HG02981 (cell line): ENCODE results near the gene NEUROD1.
A peak's percentile ranks its signal among the peaks of the same experiment; 100 is the strongest.

ENCODE experiments used
- ATAC-seq: cut with Tn5 transposase; IDR thresholded peaks from one replicate; pipeline ENCODE4 v1.9.1; 2021; ENCODE audit warnings: mild to moderate bottlenecking, moderate library complexity; ENCODE audit not compliant: unreplicated experiment

Gene NEUROD1

GRCh38 chr2:181680937-181681811, 857 bp upstream of the NEUROD1 start:
- ATAC-seq, result no peak

GRCh38 chr2:181679544-181679979, 755 bp downstream of the NEUROD1 start:
- no peak for ATAC-seq

- ATAC-seq, result no peak
Measured at GRCh38 chr2:181678861-181679543, 1.3 kb downstream of the NEUROD1 start.

GRCh38 chr2:181677912-181678586, 2.3 kb downstream of the NEUROD1 start:
- ATAC-seq, result peak; percentile 40

- ATAC-seq, result no peak
Measured at GRCh38 chr2:181675254-181675653, 5.1 kb downstream of the NEUROD1 start.

GRCh38 chr2:181674461-181674860, 5.9 kb downstream of the NEUROD1 start:
- ATAC-seq, result no peak

GRCh38 chr2:181673173-181673572, 7.1 kb downstream of the NEUROD1 start:
- no peak for ATAC-seq

- peak; percentile 82 for ATAC-seq
Measured at GRCh38 chr2:181672255-181673008, 7.9 kb downstream of the NEUROD1 start.

GRCh38 chr2:181670632-181671031, 9.7 kb downstream of the NEUROD1 start:
- ATAC-seq, result no peak

- ATAC-seq, result no peak
Measured at GRCh38 chr2:181667234-181667633, 13.1 kb downstream of the NEUROD1 start.

- ATAC-seq, result no peak
Measured at GRCh38 chr2:181662287-181662686, 18.0 kb downstream of the NEUROD1 start.

GRCh38 chr2:181660181-181660580, 20.1 kb downstream of the NEUROD1 start:
- ATAC-seq, result no peak

- ATAC-seq, result no peak
Measured at GRCh38 chr2:181658444-181658843, 21.9 kb downstream of the NEUROD1 start.

- no peak for ATAC-seq
Measured at GRCh38 chr2:181657379-181657778, 22.9 kb downstream of the NEUROD1 start.

- ATAC-seq, result peak; percentile 79
Measured at GRCh38 chr2:181656450-181657291, 23.6 kb downstream of the NEUROD1 start, which contains the start of gene CERKL. TSS of gene CERKL (minus strand) at chr2:181657105. CDS start at chr2:181657006, 99 bp downstream.

- ATAC-seq, result no peak
Measured at GRCh38 chr2:181655519-181655918, 24.8 kb downstream of the NEUROD1 start.

- ATAC-seq, result no peak
Measured at GRCh38 chr2:181649436-181649979, 30.8 kb downstream of the NEUROD1 start.

- peak; percentile 62 for ATAC-seq
Measured at GRCh38 chr2:181648478-181649155, 31.7 kb downstream of the NEUROD1 start.
